Heart left ventricle (tissue), 13 donors: ENCODE results near the gene ZNF613.

Source experiments
- POLR2A ChIP-seq, 2 donors: fragments of 450-650 bp; IDR thresholded peaks; one replicate each; pipeline ENCODE4 v1.6.1; 2017; ENCODE audit warnings: antibody characterized with exemption in 2 of 2, mild to moderate bottlenecking in 2 of 2, moderate library complexity in 2 of 2
- TF ChIP-seq, protein P1 (sequence below), 12 donors: fragments of 200-600 bp; sonication (generic) in 4 of 12; IDR thresholded peaks; one replicate each; pipeline versions ENCODE4 v1.5.0 to v1.8.0; 2018 to 2022; ENCODE audit warnings: antibody characterized with exemption in 12 of 12, mild to moderate bottlenecking in 5 of 12
- donor health status: ischemic (EF 13 %, LVEDD 7.1; RV severe dilation, severe dysfunction).
- donor health status: DM: no; HTN: yes; CAD: no.
- donor health status: DM: no; HTN: no; CAD: no.
- donor health status: ischemic (EF 25% LVEDD 6.9; RV normal size, moderate dysfunction).
- donor health status: ischemic (EF 25% LVEDD 5.7; RV mildly dilated, moderate dysfunction).
- donor health status: ischemic (EF 35%, LVEDD 5.7; RV mildly dilated, moderate dysfunction).
- donor health status: nonischemic (EF 11% LVEDD 7.7; RV severe dilation, severe dysfunction).
- donor health status: DM: yes; HTN: yes; CAD: no.
- donor health status: PGD.
- donor health status: ischemic (EF 29% LVEDD 5.4; RV normal size, mild dysfunction).
- donor health status: nonischemic (EF 23%, LVEDD 6.1; RV moderate dilation, normal function).

DNA sequence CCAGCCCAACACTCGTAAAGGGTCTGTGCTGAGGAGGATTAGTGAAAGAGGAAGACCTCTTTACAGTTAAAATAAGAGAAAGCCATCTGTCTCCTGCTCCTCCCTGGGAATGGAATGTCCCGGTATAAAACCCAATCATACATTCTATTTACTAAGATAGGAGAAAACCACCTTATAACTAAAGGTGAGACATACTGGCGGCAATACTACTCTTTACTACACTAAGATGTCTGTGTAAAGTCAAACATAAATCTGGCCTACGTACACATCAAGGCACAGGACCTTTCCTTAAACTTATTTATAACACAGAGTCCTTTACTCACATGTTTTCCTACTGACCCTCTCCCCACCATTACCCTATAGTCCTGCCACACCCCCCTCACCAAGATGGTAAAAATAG, 56.1 kb downstream of the ZNF613 start:
- TF ChIP-seq, protein P1, sequence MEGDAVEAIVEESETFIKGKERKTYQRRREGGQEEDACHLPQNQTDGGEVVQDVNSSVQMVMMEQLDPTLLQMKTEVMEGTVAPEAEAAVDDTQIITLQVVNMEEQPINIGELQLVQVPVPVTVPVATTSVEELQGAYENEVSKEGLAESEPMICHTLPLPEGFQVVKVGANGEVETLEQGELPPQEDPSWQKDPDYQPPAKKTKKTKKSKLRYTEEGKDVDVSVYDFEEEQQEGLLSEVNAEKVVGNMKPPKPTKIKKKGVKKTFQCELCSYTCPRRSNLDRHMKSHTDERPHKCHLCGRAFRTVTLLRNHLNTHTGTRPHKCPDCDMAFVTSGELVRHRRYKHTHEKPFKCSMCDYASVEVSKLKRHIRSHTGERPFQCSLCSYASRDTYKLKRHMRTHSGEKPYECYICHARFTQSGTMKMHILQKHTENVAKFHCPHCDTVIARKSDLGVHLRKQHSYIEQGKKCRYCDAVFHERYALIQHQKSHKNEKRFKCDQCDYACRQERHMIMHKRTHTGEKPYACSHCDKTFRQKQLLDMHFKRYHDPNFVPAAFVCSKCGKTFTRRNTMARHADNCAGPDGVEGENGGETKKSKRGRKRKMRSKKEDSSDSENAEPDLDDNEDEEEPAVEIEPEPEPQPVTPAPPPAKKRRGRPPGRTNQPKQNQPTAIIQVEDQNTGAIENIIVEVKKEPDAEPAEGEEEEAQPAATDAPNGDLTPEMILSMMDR (IDR thresholded peaks at IDR 0.05) = no peak
- TF ChIP-seq POLR2A (IDR thresholded peaks at IDR 0.05) = no peak
